Endothelial cell of umbilical vein (primary cell): ENCODE results near the gene PI4KB. TPM values are rescaled to one million over a fixed set of nuclear protein-coding genes. Genes with fewer than 3 reads are reported as not detected.

ENCODE experiments used
- BruUV-seq: library from RNA; stranded (reverse); fragments of 400-500 nt; replicated peaks from 2 replicates; lab custom pipeline; 2021; lab: Mats Ljungman, UMichigan
- CTCF ChIA-PET: fragments of 300-600, 350-600 bp; sonication (Branson Sonifier 250); formaldehyde crosslinking; loops from one replicate; lab custom pipeline; 2021; ENCODE audit warnings: antibody characterized with exemption, inconsistent platforms; lab: Charles Lee
- POLR2A ChIA-PET: fragments of 300-600, 350-600 bp; sonication (Branson Sonifier 250); formaldehyde crosslinking; loops from one replicate; lab custom pipeline; 2021; ENCODE audit warnings: antibody characterized with exemption, inconsistent platforms; lab: Charles Lee
- DNase-seq: peaks from one replicate; pipeline ENCODE4 v3.0.0-alpha.2; 2011; ENCODE audit warnings: low read depth, low spot score
- FAIRE-seq: peaks from 2 replicates; lab custom pipeline; 2011; peaks lifted over from hg19 to GRCh38; lab: Jason Lieb, UNC
- H2AFZ ChIP-seq: 2 replicates; pipeline ENCODE4 v1.6.0; 2012; ENCODE audit warnings: low read depth, low read length, control low read depth, inconsistent platforms
- H3K27ac ChIP-seq: 2 replicates; pipeline ENCODE4 v1.5.1; 2011; ENCODE audit warnings: low read depth, mild to moderate bottlenecking, control low read depth, low read length, moderate library complexity; ENCODE audit not compliant: insufficient read depth
- H3K27me3 ChIP-seq, 2 experiments: 2 replicates each; pipeline versions ENCODE4 v1.6.0 to v1.6.1; 2011; ENCODE audit warnings: low read length in 2 of 2, mixed read lengths in 1 of 2; ENCODE audit not compliant: control insufficient read depth in 2 of 2, insufficient read depth in 2 of 2
- H3K36me3 ChIP-seq, 2 experiments: 2 replicates in 1 of 2; 3 replicates in 1 of 2; pipeline ENCODE4 v1.5.1; 2011; ENCODE audit warnings: low read length in 2 of 2, mild to moderate bottlenecking in 1 of 2, moderate library complexity in 1 of 2; ENCODE audit not compliant: control insufficient read depth in 2 of 2, insufficient read depth in 2 of 2; ENCODE audit errors: extremely low read depth in 1 of 2
- H3K4me1 ChIP-seq: 3 replicates; pipeline ENCODE4 v1.5.1; 2011; ENCODE audit warnings: mild to moderate bottlenecking, low read length; ENCODE audit not compliant: control insufficient read depth, insufficient read depth; ENCODE audit errors: extremely low read depth
- H3K4me2 ChIP-seq: 2 replicates; pipeline ENCODE4 v1.6.1; 2011; ENCODE audit warnings: low read length, control low read depth, mixed read lengths; ENCODE audit not compliant: insufficient read depth
- H3K4me3 ChIP-seq, 3 experiments: fragments of 200-600 bp in 1 of 3; sonication (generic), shearing (Covaris generic) in 1 of 3; replicated peaks in 1 of 3; 2 replicates each; pipeline ENCODE4 v1.5.1; 2011 to 2016; ENCODE audit warnings: control low read depth in 3 of 3, low read length in 3 of 3, mild to moderate bottlenecking in 2 of 3, inconsistent platforms in 1 of 3, low read depth in 1 of 3, moderate library complexity in 1 of 3; ENCODE audit not compliant: insufficient read depth in 1 of 3
- H3K79me2 ChIP-seq: 2 replicates; pipeline ENCODE4 v1.6.0; 2012; ENCODE audit warnings: low read length, inconsistent platforms; ENCODE audit not compliant: control insufficient read depth, insufficient read depth
- H3K9ac ChIP-seq: replicated peaks from 2 replicates; pipeline ENCODE3; 2011; ENCODE audit warnings: low read length, control low read depth; ENCODE audit not compliant: insufficient read depth; ENCODE audit errors: extremely low read depth
- H3K9me1 ChIP-seq: replicated peaks from 3 replicates; pipeline ENCODE4 v1.6.0; 2011; ENCODE audit warnings: mild to moderate bottlenecking, low read length; ENCODE audit not compliant: control insufficient read depth, insufficient read depth; ENCODE audit errors: extremely low read depth
- H3K9me3 ChIP-seq: replicated peaks from 2 replicates; pipeline ENCODE4 v1.5.1; 2012; ENCODE audit warnings: low read length, inconsistent platforms; ENCODE audit not compliant: control insufficient read depth, insufficient read depth
- H4K20me1 ChIP-seq: replicated peaks from 2 replicates; pipeline ENCODE3; 2011; ENCODE audit warnings: mild to moderate bottlenecking, low read length; ENCODE audit not compliant: control insufficient read depth, insufficient read depth; ENCODE audit errors: extremely low read depth
- EZH2 ChIP-seq: IDR thresholded peaks from 2 replicates; pipeline ENCODE4 v1.6.1; 2012; ENCODE audit warnings: borderline replicate concordance, low read depth, mild to moderate bottlenecking, moderate library complexity, low read length, inconsistent platforms; ENCODE audit not compliant: severe bottlenecking
- FOS ChIP-seq: IDR thresholded peaks from 2 replicates; pipeline ENCODE4 v1.6.1; 2011; ENCODE audit warnings: mild to moderate bottlenecking, low read length, moderate library complexity, borderline replicate concordance; ENCODE audit not compliant: insufficient read depth
- GATA2 ChIP-seq: IDR thresholded peaks from 2 replicates; pipeline ENCODE4 v1.7.0; 2011; ENCODE audit warnings: low read depth, mild to moderate bottlenecking, moderate library complexity, mixed read lengths, low read length; ENCODE audit not compliant: insufficient read length, insufficient read depth
- JUN ChIP-seq: IDR thresholded peaks from 2 replicates; pipeline ENCODE4 v1.6.1; 2011; ENCODE audit warnings: borderline replicate concordance, low read depth; ENCODE audit not compliant: insufficient read length, insufficient read depth
- MYC ChIP-seq: IDR thresholded peaks from one replicate; pipeline ENCODE4 v1.6.1; 2011; ENCODE audit warnings: mild to moderate bottlenecking, low read depth, low read length
- POLR2A ChIP-seq: IDR thresholded peaks from 2 replicates; pipeline ENCODE4 v1.6.1; 2012; ENCODE audit warnings: low read depth, mild to moderate bottlenecking, control low read depth, low read length
- POLR2AphosphoS5 ChIP-seq: IDR thresholded peaks from 2 replicates; pipeline ENCODE4 v1.6.1; 2012; ENCODE audit warnings: low read depth, mild to moderate bottlenecking, control low read depth, low read length, moderate library complexity; ENCODE audit not compliant: insufficient read depth
- dilution Hi-C: fragments of 300-500 bp; cut with MboI; formaldehyde crosslinking; loops from one replicate; pipeline ENCODE4 v1.15.0; 2019; ENCODE audit warnings: low sequenced_read_pairs; ENCODE audit not compliant: extremely low pct_ligation_motif_present
- intact Hi-C: fragments of 100-400 bp; cut with micrococcal nuclease; formaldehyde crosslinking; loops from one replicate; pipeline ENCODE4 v1.10.0; 2022
- polyA plus RNA-seq, 4 experiments: library from polyadenylated mRNA; depleted of rRNA in 3 of 4; stranded (reverse) in 3 of 4; unstranded in 1 of 4; fragments of >200 nt; gene quantifications; 2 replicates each; pipeline versions ENCODE4 v1.2.1 to v1.2.3, GENCODE V29; 2011 to 2012; ENCODE audit warnings: missing spikeins in 1 of 4
- total RNA-seq: library from RNA; stranded (reverse); gene quantifications from 2 replicates; pipeline ENCODE4 v1.2.3, GENCODE V29; 2021
- TF ChIP-seq, protein P1 (sequence below), 2 donors: IDR thresholded peaks; 1 replicate in 1 of 2; 2 replicates in 1 of 2; pipeline ENCODE4 v1.5.1; 2011; ENCODE audit warnings: low read length in 2 of 2, mild to moderate bottlenecking in 2 of 2, moderate library complexity in 2 of 2, control low read depth in 1 of 2, inconsistent platforms in 1 of 2, low read depth in 1 of 2; ENCODE audit not compliant: insufficient read depth in 1 of 2; ENCODE audit errors: extremely low read depth in 1 of 2
- TF ChIP-seq, protein P2 (sequence below): IDR thresholded peaks from 2 replicates; pipeline ENCODE4 v1.6.1; 2011; ENCODE audit not compliant: insufficient read depth, insufficient read length

Gene PI4KB
- total and polyA plus RNA-seq, 2 donors (not counting 3 experiments of a cell fraction or from before 2014, with no cell fraction given) = 60.9 to 67.8 TPM

GRCh38 chr1:151293093-151293492 is 34.1 kb downstream of the PI4KB start:
- Histone ChIP-seq H3K9me3 (no peaks in the 10 kb centered on the region), H3K4me3 (no peak overlapping the region), H3K36me3 (peaks cover 15 to 68% of the 10 kb centered on the region in 2 experiments), H3K9ac (no peak overlapping the region), H4K20me1 (no peaks in the 10 kb centered on the region), H3K9me1 (no peaks in the 10 kb centered on the region), H3K27me3 (no peaks in the 10 kb centered on the region), H3K4me2 (no peak overlapping the region), H3K4me1 (no peaks in the 10 kb centered on the region), H3K79me2 (no peaks in the 10 kb centered on the region), H3K27ac (no peak overlapping the region), H2AFZ (no peak overlapping the region)
- intact Hi-C loops (no loop called here), dilution Hi-C loops (no loop called here)
- ChIA-PET POLR2A (interaction anchor here (0.6 to 1.5 kb wide), 2 partner anchors 8 to 10 kb away, joined by 4 to 10 read pairs; no protein-coding TSS in a partner anchor), CTCF (interaction anchor here (1.0 to 22.0 kb wide), 2 partner anchors 31 to 46 kb away, joined by 4 to 674 read pairs; no protein-coding TSS in a partner anchor)
- TF ChIP-seq POLR2A (no peak), FOS (no peak), POLR2AphosphoS5 (no peak), GATA2 (no peak), MYC (no peak), EZH2 (no peak), JUN (no peak)
- TF ChIP-seq, protein P1, sequence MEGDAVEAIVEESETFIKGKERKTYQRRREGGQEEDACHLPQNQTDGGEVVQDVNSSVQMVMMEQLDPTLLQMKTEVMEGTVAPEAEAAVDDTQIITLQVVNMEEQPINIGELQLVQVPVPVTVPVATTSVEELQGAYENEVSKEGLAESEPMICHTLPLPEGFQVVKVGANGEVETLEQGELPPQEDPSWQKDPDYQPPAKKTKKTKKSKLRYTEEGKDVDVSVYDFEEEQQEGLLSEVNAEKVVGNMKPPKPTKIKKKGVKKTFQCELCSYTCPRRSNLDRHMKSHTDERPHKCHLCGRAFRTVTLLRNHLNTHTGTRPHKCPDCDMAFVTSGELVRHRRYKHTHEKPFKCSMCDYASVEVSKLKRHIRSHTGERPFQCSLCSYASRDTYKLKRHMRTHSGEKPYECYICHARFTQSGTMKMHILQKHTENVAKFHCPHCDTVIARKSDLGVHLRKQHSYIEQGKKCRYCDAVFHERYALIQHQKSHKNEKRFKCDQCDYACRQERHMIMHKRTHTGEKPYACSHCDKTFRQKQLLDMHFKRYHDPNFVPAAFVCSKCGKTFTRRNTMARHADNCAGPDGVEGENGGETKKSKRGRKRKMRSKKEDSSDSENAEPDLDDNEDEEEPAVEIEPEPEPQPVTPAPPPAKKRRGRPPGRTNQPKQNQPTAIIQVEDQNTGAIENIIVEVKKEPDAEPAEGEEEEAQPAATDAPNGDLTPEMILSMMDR (IDR thresholded peaks at IDR 0.05; ENCODE audit: extremely low read depth in 1 of 2, insufficient read depth in 1 of 2, low read depth in 1 of 2, low read length in 2 of 2) = no peak
- TF ChIP-seq, protein P2, sequence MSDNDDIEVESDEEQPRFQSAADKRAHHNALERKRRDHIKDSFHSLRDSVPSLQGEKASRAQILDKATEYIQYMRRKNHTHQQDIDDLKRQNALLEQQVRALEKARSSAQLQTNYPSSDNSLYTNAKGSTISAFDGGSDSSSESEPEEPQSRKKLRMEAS = no peak
- BruUV-seq = no TSS peak
- DNase-seq = no peak
- FAIRE-seq = no peak
